IMR-90 (cell line): ENCODE results near the gene FMN1.

ENCODE experiments used
- CTCF ChIP-seq: conservative IDR thresholded peaks from 2 replicates; pipeline ENCODE4 v1.5.1; 2012; ENCODE audit warnings: mild to moderate bottlenecking, low read depth, low read length, improper control_type of control experiment
- MAFK ChIP-seq: IDR thresholded peaks from 2 replicates; pipeline ENCODE4 v1.6.1; 2012; ENCODE audit warnings: low read depth, low read length, improper control_type of control experiment
- MXI1 ChIP-seq: IDR thresholded peaks from 2 replicates; pipeline ENCODE4 v1.6.1; 2012; ENCODE audit warnings: low read depth, mild to moderate bottlenecking, low read length, moderate library complexity, borderline replicate concordance
- POLR2A ChIP-seq: IDR thresholded peaks from 2 replicates; pipeline ENCODE4 v1.6.1; 2012; ENCODE audit warnings: mild to moderate bottlenecking, low read depth, low read length

- TF ChIP-seq CTCF (no peak), MXI1 (no peak), POLR2A (no peak; the same call in 1 of the 2 replicates), MAFK (no peak)
Measured at GRCh38 chr15:32747921-32748342, 446.6 kb downstream of the FMN1 start.
